NT2/D1 (cell line): Measurements from ENCODE around the gene ARHGAP25.

Experiments used
- YY1 ChIP-seq: IDR thresholded peaks from 2 replicates; pipeline ENCODE4 v1.6.1; 2011; ENCODE audit not compliant: insufficient read length, insufficient read depth
- ZNF274 ChIP-seq: IDR thresholded peaks from 2 replicates; pipeline ENCODE4 v1.6.1; 2011; ENCODE audit warnings: mild to moderate bottlenecking, low read depth, low read length

- no peak for TF ChIP-seq ZNF274
- TF ChIP-seq YY1: no peak
Measured at GRCh38 chr2:68784188-68784587, 49.6 kb downstream of the ARHGAP25 start.
